ENCODE data around the gene RIOK1. TPM values are rescaled to one million over a fixed set of nuclear protein-coding genes. Genes with fewer than 3 reads are reported as not detected.

The RIOK1 gene
- total RNA-seq, 2 experiments from 2014 or later, result 26.1 to 42.5 TPM

DNA sequence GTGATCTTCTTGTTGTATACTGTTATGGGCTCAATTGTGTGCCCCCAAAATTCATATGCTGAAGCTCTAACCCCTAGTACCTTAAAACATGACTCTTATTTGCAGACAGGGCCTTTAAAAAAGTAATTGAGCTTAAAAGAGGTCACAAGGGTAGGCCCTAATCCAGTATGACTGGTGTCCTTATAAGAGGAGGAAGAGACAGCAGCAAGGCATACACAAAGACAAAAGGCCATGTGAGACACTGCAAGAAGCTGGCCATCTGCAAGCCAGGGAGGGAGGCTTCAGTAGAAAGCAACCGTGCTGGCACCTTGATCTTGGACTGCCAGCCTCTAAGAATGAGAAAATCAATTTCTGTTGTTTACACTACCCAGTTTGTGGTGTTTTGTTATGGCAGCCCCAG is 8.5 kb upstream of the RIOK1 start:
- CTCF ChIA-PET, result no interaction called here
- H3K4me1 Mint-ChIP-seq, result no peaks in the 10 kb centered on the region
- peaks cover 6% of the 10 kb centered on the region for H3K27me3 Mint-ChIP-seq
- ATAC-seq (no peak), DNase-seq (no peak)
- H3K36me3 Mint-ChIP-seq, result no peaks in the 10 kb centered on the region
- H3K4me3 Mint-ChIP-seq, result no peak overlapping the region
- no peak overlapping the region for H3K27ac Mint-ChIP-seq
- no peaks in the 10 kb centered on the region for H3K9me3 Mint-ChIP-seq (ENCODE audit: low read depth)

- Mint-ChIP-seq H3K36me3 (peaks cover 16% of the 10 kb centered on the region), H3K27ac (peak overlapping the region; percentile 96), H3K27me3 (no peaks in the 10 kb centered on the region), H3K4me3 (peak overlapping the region; percentile 90), H3K9me3 (ENCODE audit: low read depth) (no peaks in the 10 kb centered on the region), H3K4me1 (peaks cover 43% of the 10 kb centered on the region)
- ATAC-seq (no peak), DNase-seq (no peak)
- CTCF ChIA-PET, result interaction anchor here (1.3 to 1.7 kb wide), 2 partner anchors 60 to 114 kb away, joined by 3 to 5 read pairs; no protein-coding TSS in a partner anchor
These were observed 502 bp upstream of the RIOK1 start for GRCh38 chr6:7389162-7389450.

DNA sequence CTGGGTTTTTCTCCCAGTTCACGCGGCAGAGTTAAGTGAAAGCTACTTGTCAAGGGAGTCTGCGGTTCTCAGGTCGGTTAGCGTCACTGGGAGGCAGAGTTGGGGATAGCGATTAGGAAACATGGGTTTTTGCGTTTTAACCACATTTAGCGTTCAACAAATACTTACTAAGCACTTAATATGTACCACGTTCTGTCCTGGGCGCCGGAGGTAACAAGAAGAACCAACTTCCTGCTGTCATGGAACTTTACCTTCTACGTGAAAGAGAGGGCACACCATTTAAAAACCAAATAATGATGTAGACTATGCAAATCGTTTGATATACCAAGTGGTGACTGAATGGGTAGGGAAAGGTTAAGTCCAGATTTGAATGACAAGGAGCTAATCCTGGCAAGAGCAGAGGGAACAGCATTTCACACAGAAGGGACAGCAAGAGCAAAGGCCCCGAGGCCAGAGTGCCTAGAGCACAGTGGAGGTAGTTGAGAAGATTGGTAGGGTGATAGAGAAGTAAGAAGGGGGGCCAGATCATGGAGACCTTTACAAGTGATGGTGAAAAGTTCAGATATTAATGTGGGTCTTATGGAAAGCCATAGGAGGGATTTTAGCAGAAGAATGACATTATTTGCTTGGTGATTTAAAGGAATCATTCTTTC is 744 bp downstream of the RIOK1 start:
- H3K27ac Mint-ChIP-seq, result peak overlapping the region; percentile 96
- H3K9me3 Mint-ChIP-seq (ENCODE audit: low read depth), result no peaks in the 10 kb centered on the region
- H3K36me3 Mint-ChIP-seq, result peaks cover 24% of the 10 kb centered on the region
- DNase-seq (no peak), ATAC-seq (peak; percentile 16)
- H3K27me3 Mint-ChIP-seq, result no peaks in the 10 kb centered on the region
- H3K4me1 Mint-ChIP-seq, result peaks cover 44% of the 10 kb centered on the region
- CTCF ChIA-PET, result interaction anchor here (1.4 to 1.7 kb wide), 2 partner anchors 20 to 115 kb away, joined by 3 to 5 read pairs; no protein-coding TSS in a partner anchor
- peak overlapping the region; percentile 90 for H3K4me3 Mint-ChIP-seq

GRCh38 chr6:7391151-7391550 is 1.5 kb downstream of the RIOK1 start:
- no peaks in the 10 kb centered on the region for H3K9me3 Mint-ChIP-seq (ENCODE audit: low read depth)
- H3K27me3 Mint-ChIP-seq, result no peaks in the 10 kb centered on the region
- CTCF ChIA-PET, result interaction anchor here (1.1 kb wide), 1 partner anchor 116 kb away, joined by 4 read pairs; no protein-coding TSS in a partner anchor
- H3K4me3 Mint-ChIP-seq, result peak overlapping the region; percentile 90
- DNase-seq, result no peak
- H3K36me3 Mint-ChIP-seq, result peaks cover 30% of the 10 kb centered on the region
- peaks cover 44% of the 10 kb centered on the region for H3K4me1 Mint-ChIP-seq
- ATAC-seq, result no peak
- H3K27ac Mint-ChIP-seq, result no peak overlapping the region

GRCh38 chr6:7392402-7392801 is 2.8 kb downstream of the RIOK1 start:
- Mint-ChIP-seq H3K27ac (no peak overlapping the region), H3K4me3 (no peak overlapping the region)
- CTCF ChIA-PET, result no interaction called here

DNA sequence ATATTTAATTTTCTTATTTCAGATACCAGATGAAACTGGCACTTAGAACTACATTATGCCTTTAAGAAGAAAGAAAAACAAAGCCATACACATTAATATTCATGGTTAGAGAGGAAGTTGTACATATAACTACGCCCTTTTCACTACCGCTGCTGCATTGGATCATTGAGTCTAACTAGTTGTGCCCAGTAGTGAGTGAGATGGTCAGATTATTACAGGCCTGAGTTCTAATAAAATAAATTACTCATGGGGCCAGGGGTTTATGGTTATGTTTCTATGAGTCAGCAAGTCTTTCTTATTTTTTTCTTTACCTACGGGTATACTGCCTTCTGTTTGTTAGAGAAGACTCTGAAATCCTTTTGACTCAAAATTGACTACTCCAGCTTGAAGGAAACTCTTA is 11.5 kb downstream of the RIOK1 start:
- Mint-ChIP-seq H3K27me3 (no peaks in the 10 kb centered on the region), H3K36me3 (peaks cover 45% of the 10 kb centered on the region), H3K4me1 (peaks cover 2% of the 10 kb centered on the region), H3K9me3 (ENCODE audit: low read depth) (no peaks in the 10 kb centered on the region), H3K4me3 (no peak overlapping the region), H3K27ac (no peak overlapping the region)
- DNase-seq (no peak), ATAC-seq (no peak)
- CTCF ChIA-PET, result interaction anchor here (1.0 to 1.9 kb wide), 3 partner anchors 9 to 35 kb away, joined by 3 to 4 read pairs (median 3); no protein-coding TSS in a partner anchor

More at GRCh38 chr6:7392402-7392801, 2.8 kb downstream of the RIOK1 start:
- DNase-seq, result no peak
- Mint-ChIP-seq H3K27me3 (no peaks in the 10 kb centered on the region), H3K4me1 (peaks cover 44% of the 10 kb centered on the region), H3K9me3 (ENCODE audit: low read depth) (no peaks in the 10 kb centered on the region), H3K36me3 (peaks cover 30% of the 10 kb centered on the region)
- no peak for ATAC-seq

- Mint-ChIP-seq H3K4me1 (peaks cover 2% of the 10 kb centered on the region), H3K36me3 (peaks cover 55% of the 10 kb centered on the region), H3K27me3 (no peaks in the 10 kb centered on the region), H3K27ac (no peak overlapping the region), H3K4me3 (no peak overlapping the region), H3K9me3 (ENCODE audit: low read depth) (no peaks in the 10 kb centered on the region)
- CTCF ChIA-PET, result no interaction called here
- no peak for ATAC-seq
- no peak for DNase-seq
These were observed 13.1 kb downstream of the RIOK1 start for GRCh38 chr6:7402716-7403115.

DNA sequence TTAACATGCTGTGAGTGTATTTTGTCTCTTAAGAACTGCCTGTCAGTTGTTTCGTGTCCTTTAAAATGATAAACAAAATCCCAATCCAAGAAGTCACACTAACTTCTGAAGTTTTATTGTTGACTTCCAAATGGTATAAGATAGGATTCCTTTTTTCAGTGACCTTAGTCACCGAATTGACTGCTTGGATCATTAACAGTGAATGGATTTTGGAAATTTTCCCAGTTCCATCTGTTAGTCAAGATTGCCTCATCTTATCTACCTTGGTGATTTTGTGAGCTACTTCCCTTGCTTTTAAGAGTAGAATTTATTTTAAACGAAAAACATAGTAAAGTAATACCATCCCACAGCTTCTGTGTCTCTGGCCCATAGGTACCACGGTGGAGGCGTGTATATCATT is 14.9 kb downstream of the RIOK1 start:
- Mint-ChIP-seq H3K4me1 (no peaks in the 10 kb centered on the region), H3K27me3 (no peaks in the 10 kb centered on the region), H3K36me3 (peaks cover 53% of the 10 kb centered on the region), H3K4me3 (no peak overlapping the region), H3K27ac (no peak overlapping the region), H3K9me3 (ENCODE audit: low read depth) (no peaks in the 10 kb centered on the region)
- CTCF ChIA-PET, result interaction anchor here (1.0 kb wide), 1 partner anchor 351 kb away, joined by 3 read pairs; no protein-coding TSS in a partner anchor
- no peak for DNase-seq
- no peak for ATAC-seq

GRCh38 chr6:7406743-7407142 is 17.1 kb downstream of the RIOK1 start:
- no peaks in the 10 kb centered on the region for H3K4me1 Mint-ChIP-seq
- CTCF ChIA-PET, result no interaction called here
- peaks cover 57% of the 10 kb centered on the region for H3K36me3 Mint-ChIP-seq
- H3K4me3 Mint-ChIP-seq, result no peak overlapping the region
- no peaks in the 10 kb centered on the region for H3K9me3 Mint-ChIP-seq (ENCODE audit: low read depth)
- no peak overlapping the region for H3K27ac Mint-ChIP-seq
- DNase-seq (no peak), ATAC-seq (no peak)
- no peaks in the 10 kb centered on the region for H3K27me3 Mint-ChIP-seq

GRCh38 chr6:7409740-7410139 is 20.1 kb downstream of the RIOK1 start:
- no peak for ATAC-seq
- Mint-ChIP-seq H3K36me3 (peaks cover 50% of the 10 kb centered on the region), H3K27me3 (no peaks in the 10 kb centered on the region), H3K9me3 (ENCODE audit: low read depth) (no peaks in the 10 kb centered on the region), H3K4me3 (no peak overlapping the region), H3K27ac (no peak overlapping the region), H3K4me1 (no peaks in the 10 kb centered on the region)
- CTCF ChIA-PET, result interaction anchor here (0.7 to 1.0 kb wide), 3 partner anchors 9 to 200 kb away, joined by 3 read pairs; partner anchors contain the start of genes CAGE1 and RIOK1
- no peak for DNase-seq

DNA sequence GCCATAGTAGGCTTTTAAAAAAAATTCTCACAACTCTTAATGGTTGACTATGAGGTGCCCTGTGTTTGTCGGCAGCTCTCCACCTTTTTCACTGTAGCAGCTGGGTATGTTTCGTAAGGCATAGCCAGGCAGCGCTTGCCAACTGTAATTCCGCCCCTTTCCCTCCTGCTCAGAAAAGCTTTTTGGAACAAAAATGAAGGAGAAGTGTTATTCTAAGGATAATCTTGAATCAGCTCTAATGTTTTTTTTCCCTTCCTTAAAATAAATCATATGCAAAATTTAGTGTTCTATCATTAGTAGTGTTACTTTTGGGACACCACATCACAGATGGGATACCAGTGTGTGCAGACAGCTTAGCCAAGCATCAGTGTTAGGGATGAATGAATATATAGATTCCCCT is 21.2 kb downstream of the RIOK1 start:
- no peak for ATAC-seq
- H3K9me3 Mint-ChIP-seq (ENCODE audit: low read depth), result no peaks in the 10 kb centered on the region
- H3K4me3 Mint-ChIP-seq, result no peak overlapping the region
- no peak overlapping the region for H3K27ac Mint-ChIP-seq
- H3K27me3 Mint-ChIP-seq, result no peaks in the 10 kb centered on the region
- CTCF ChIA-PET, result no interaction called here
- DNase-seq, result no peak
- no peaks in the 10 kb centered on the region for H3K4me1 Mint-ChIP-seq
- peaks cover 46% of the 10 kb centered on the region for H3K36me3 Mint-ChIP-seq

- Mint-ChIP-seq H3K9me3 (ENCODE audit: low read depth) (no peaks in the 10 kb centered on the region), H3K4me1 (no peaks in the 10 kb centered on the region), H3K36me3 (peaks cover 45% of the 10 kb centered on the region), H3K27ac (no peak overlapping the region), H3K4me3 (no peak overlapping the region), H3K27me3 (no peaks in the 10 kb centered on the region)
- ATAC-seq, result no peak
- CTCF ChIA-PET, result no interaction called here
- DNase-seq, result no peak
These were observed 21.7 kb downstream of the RIOK1 start for GRCh38 chr6:7411328-7411727.

GRCh38 chr6:7413151-7413823 is 23.7 kb downstream of the RIOK1 start:
- H3K27me3 Mint-ChIP-seq, result no peaks in the 10 kb centered on the region
- ATAC-seq (no peak), DNase-seq (no peak)
- H3K36me3 Mint-ChIP-seq, result peaks cover 43% of the 10 kb centered on the region
- H3K4me1 Mint-ChIP-seq, result no peaks in the 10 kb centered on the region
- CTCF ChIA-PET, result no interaction called here
- H3K4me3 Mint-ChIP-seq, result no peak overlapping the region
- H3K9me3 Mint-ChIP-seq (ENCODE audit: low read depth), result no peaks in the 10 kb centered on the region
- H3K27ac Mint-ChIP-seq, result no peak overlapping the region

GRCh38 chr6:7414811-7415210 is 25.2 kb downstream of the RIOK1 start:
- DNase-seq (no peak), ATAC-seq (no peak)
- Mint-ChIP-seq H3K36me3 (peaks cover 51% of the 10 kb centered on the region), H3K9me3 (ENCODE audit: low read depth) (no peaks in the 10 kb centered on the region), H3K4me3 (no peak overlapping the region), H3K27ac (no peak overlapping the region), H3K4me1 (no peaks in the 10 kb centered on the region), H3K27me3 (no peaks in the 10 kb centered on the region)
- CTCF ChIA-PET, result no interaction called here
